ENCODE results near the gene SLC22A17. TPM values are rescaled to one million over a fixed set of nuclear protein-coding genes. Genes with fewer than 3 reads are reported as not detected.

The SLC22A17 gene
- total RNA-seq, 4 donors from 2014 or later: 4.0 to 14.2 (median 8.5) TPM

- intact Hi-C loops (cut with DNase I; ENCODE audit: low total_unique reads) (no loop called here), in situ Hi-C loops (cut with MboI; ENCODE audit: low pct_ligation_motif_present in 1 of 4, low pct_unique_long_range_greater_than_20kb in 1 of 4, low sequenced_read_pairs in 3 of 4) (loop anchor here in 1 of 4 donors (25.0 kb wide), 1 partner anchor 115 kb away; no protein-coding TSS in a partner anchor)
These were observed 24.5 kb upstream of the SLC22A17 start for GRCh38 chr14:23377198-23377550.

DNA sequence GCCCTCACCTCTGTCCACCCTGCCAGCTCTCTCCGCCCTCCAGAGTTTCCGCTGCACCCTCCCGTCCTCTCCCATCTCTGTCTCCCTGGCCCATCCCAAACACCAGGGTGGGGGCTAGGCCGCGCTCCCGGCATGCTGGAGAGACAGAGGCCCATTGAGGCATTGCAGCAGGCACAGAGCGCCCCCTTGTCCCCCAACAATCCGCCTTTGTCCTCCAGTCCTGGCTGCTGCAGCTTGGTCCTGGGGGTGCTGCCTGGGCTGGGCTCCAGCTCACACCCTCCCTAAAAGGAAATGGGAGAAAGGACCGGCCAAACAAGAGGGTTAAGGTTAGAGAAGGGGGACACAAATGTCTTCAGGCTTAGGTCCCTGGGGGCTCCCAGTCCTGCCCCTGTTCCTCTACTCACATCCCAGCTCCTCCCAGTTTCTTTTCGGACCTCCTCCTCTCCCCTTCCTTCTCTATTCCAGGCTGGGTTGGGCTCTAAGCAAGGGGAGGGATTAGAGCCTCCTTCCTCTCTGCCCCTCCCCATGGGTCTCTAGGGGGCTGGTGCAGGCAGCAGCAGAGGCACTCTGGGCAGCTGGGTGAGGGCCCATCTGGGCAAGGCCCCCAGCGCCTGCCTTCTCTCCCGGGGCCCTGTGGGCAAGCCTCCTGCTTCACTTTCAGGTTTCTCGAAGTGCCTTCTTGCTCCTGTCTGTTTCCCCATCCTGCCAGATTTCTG is 24.0 kb upstream of the SLC22A17 start, which contains the start of gene CMTM5:
TSS of gene CMTM5 (plus strand) at position 565 of the 716 bp plus-strand sequence. CDS start 206 bp downstream, outside the sequence.
- no peak within 1 kb of the TSS for H3K4me3 ChIP-seq
- peaks cover 0 to 6% (median 0%) of the 10 kb centered on the region in 4 donors for H3K4me1 ChIP-seq
- intact Hi-C loops (cut with DNase I; ENCODE audit: low total_unique reads) (no loop called here), in situ Hi-C loops (cut with MboI; ENCODE audit: low pct_ligation_motif_present in 1 of 4, low pct_unique_long_range_greater_than_20kb in 1 of 4, low sequenced_read_pairs in 3 of 4) (loop anchor here in 1 of 4 donors (25.0 kb wide), 1 partner anchor 114 kb away; no protein-coding TSS in a partner anchor)
- peak within 1 kb of the TSS in 2 of 4 donors; percentile 27 to 38 for H3K27ac ChIP-seq
- H3K36me3 ChIP-seq: no peaks in the 10 kb centered on the region
- TF ChIP-seq, protein P1, sequence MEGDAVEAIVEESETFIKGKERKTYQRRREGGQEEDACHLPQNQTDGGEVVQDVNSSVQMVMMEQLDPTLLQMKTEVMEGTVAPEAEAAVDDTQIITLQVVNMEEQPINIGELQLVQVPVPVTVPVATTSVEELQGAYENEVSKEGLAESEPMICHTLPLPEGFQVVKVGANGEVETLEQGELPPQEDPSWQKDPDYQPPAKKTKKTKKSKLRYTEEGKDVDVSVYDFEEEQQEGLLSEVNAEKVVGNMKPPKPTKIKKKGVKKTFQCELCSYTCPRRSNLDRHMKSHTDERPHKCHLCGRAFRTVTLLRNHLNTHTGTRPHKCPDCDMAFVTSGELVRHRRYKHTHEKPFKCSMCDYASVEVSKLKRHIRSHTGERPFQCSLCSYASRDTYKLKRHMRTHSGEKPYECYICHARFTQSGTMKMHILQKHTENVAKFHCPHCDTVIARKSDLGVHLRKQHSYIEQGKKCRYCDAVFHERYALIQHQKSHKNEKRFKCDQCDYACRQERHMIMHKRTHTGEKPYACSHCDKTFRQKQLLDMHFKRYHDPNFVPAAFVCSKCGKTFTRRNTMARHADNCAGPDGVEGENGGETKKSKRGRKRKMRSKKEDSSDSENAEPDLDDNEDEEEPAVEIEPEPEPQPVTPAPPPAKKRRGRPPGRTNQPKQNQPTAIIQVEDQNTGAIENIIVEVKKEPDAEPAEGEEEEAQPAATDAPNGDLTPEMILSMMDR (IDR thresholded peaks at IDR 0.05): no peak
- no peak for TF ChIP-seq POLR2A (IDR thresholded peaks at IDR 0.05)
- WGBS, 2 donors (ENCODE audit: low coverage in 1 of 2): 64 to 87% methylated on average over 3 to 13 of the region's 13 CpGs
- no peak for DNase-seq
- no peaks in the 10 kb centered on the region for H3K9me3 ChIP-seq
- no peaks in the 10 kb centered on the region for H3K27me3 ChIP-seq

More at GRCh38 chr14:23377198-23377550, 24.5 kb upstream of the SLC22A17 start:
- H3K4me1 ChIP-seq: peaks cover 0 to 6% (median 0%) of the 10 kb centered on the region in 4 donors
- H3K9me3 ChIP-seq: no peaks in the 10 kb centered on the region
- TF ChIP-seq, protein P1 (IDR thresholded peaks at IDR 0.05): no peak
- TF ChIP-seq POLR2A (IDR thresholded peaks at IDR 0.05) (no peak), POLR2AphosphoS5 (IDR thresholded peaks at IDR 0.05) (no peak), EP300 (IDR thresholded peaks at IDR 0.05; ENCODE audit: low read depth) (no peak)
- H3K36me3 ChIP-seq: no peaks in the 10 kb centered on the region
- peak overlapping the region in 2 of 4 donors; percentile 27 to 38 for H3K27ac ChIP-seq
- H3K27me3 ChIP-seq: no peaks in the 10 kb centered on the region
- no peak for DNase-seq
- 80% methylated on average over 11 of the region's 11 CpGs; no CpG with 5 or more reads in 1 of the 2 donors for WGBS, 2 donors (ENCODE audit: low coverage in 1 of 2)
- H3K4me3 ChIP-seq: no peak overlapping the region

- Histone ChIP-seq H3K4me3 (no peak overlapping the region), H3K27ac (peak overlapping the region in 1 of 4 donors; percentile 38), H3K4me1 (peaks cover 0 to 6% (median 0%) of the 10 kb centered on the region in 4 donors), H3K27me3 (no peaks in the 10 kb centered on the region), H3K9me3 (no peaks in the 10 kb centered on the region), H3K36me3 (no peaks in the 10 kb centered on the region)
- in situ Hi-C loops (cut with MboI; ENCODE audit: low pct_ligation_motif_present in 1 of 4, low pct_unique_long_range_greater_than_20kb in 1 of 4, low sequenced_read_pairs in 3 of 4) (loop anchor here in 1 of 4 donors (25.0 kb wide), 1 partner anchor 113 kb away; no protein-coding TSS in a partner anchor), intact Hi-C loops (cut with DNase I; ENCODE audit: low total_unique reads) (no loop called here)
- no peak for DNase-seq
- WGBS, 2 donors (ENCODE audit: low coverage in 1 of 2): 81% methylated on average over 12 of the region's 21 CpGs; no CpG with 5 or more reads in 1 of the 2 donors
- no peak for TF ChIP-seq POLR2A (IDR thresholded peaks at IDR 0.05)
- TF ChIP-seq, protein P1 (IDR thresholded peaks at IDR 0.05): no peak
- TF ChIP-seq EP300 (IDR thresholded peaks at IDR 0.05; ENCODE audit: low read depth): no peak
- no peak for TF ChIP-seq POLR2AphosphoS5 (IDR thresholded peaks at IDR 0.05)
These were observed 23.0 kb upstream of the SLC22A17 start for GRCh38 chr14:23375527-23376251.

GRCh38 chr14:23373041-23373440 is 20.4 kb upstream of the SLC22A17 start:
- no peaks in the 10 kb centered on the region for H3K4me1 ChIP-seq
- DNase-seq: no peak
- intact Hi-C loops (cut with DNase I; ENCODE audit: low total_unique reads) (no loop called here), in situ Hi-C loops (cut with MboI; ENCODE audit: low pct_ligation_motif_present in 1 of 4, low pct_unique_long_range_greater_than_20kb in 1 of 4, low sequenced_read_pairs in 3 of 4) (no loop called here)
- no peaks in the 10 kb centered on the region for H3K36me3 ChIP-seq
- H3K9me3 ChIP-seq: no peaks in the 10 kb centered on the region
- H3K27me3 ChIP-seq: no peaks in the 10 kb centered on the region
- no peak overlapping the region for H3K27ac ChIP-seq
- TF ChIP-seq POLR2A (IDR thresholded peaks at IDR 0.05) (no peak), EP300 (IDR thresholded peaks at IDR 0.05; ENCODE audit: low read depth) (no peak), POLR2AphosphoS5 (IDR thresholded peaks at IDR 0.05) (no peak)
- TF ChIP-seq, protein P1 (IDR thresholded peaks at IDR 0.05): no peak
- 87 to 100% methylated on average over 1 to 3 of the region's 3 CpGs for WGBS, 2 donors (ENCODE audit: low coverage in 1 of 2)
- no peak overlapping the region for H3K4me3 ChIP-seq
